ENCODE measurements around the gene FHOD3.
"Not testable (repeated sequence)": the region's sequence is repeated elsewhere in the genome, so short reads cannot be mapped to it uniquely, and the experiment has no call there.

FHOD3 gene

DNA sequence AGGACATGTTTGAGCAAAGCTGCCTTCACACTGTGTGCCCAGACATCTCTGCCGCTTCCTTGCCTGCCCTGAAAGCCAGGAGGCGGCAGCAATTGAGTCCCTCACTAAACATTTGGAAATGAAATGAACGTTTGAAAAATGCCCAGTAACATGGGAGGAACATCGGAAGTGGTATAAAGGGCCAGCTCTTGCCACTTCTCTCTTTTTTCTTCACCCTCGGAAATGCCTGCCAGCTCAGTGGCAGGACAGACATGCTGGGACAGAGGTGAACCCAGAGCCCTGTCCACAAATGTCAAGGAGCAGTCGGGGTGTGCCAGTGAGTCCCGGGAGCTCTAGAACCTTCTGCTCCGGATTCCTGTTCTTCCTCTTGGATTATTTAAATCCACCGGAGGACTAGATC, 485.2 kb downstream of the FHOD3 start:
- DNase-seq (ENCODE audit: low read depth in 3 of 3), result no peak

DNA sequence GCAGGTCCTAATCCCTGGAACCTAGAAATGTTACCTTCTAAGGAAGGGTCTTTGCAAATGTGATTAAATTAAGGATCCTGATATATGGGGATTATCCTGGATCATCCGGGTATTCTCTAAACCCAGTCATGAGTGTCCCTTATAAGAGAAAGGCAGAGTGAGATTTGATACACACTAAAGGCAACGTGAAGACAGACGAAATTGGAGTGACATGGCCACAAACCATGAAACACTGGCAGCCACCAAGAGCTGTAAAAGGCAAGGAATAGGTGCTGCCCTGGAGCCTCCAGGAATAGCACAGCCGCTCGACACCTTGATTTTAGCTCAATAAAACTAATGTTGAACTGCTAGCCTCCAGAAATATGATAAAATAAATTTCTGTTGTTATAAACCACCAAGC, 486.3 kb downstream of the FHOD3 start:
- no peak for DNase-seq (ENCODE audit: low read depth in 3 of 3)

DNA sequence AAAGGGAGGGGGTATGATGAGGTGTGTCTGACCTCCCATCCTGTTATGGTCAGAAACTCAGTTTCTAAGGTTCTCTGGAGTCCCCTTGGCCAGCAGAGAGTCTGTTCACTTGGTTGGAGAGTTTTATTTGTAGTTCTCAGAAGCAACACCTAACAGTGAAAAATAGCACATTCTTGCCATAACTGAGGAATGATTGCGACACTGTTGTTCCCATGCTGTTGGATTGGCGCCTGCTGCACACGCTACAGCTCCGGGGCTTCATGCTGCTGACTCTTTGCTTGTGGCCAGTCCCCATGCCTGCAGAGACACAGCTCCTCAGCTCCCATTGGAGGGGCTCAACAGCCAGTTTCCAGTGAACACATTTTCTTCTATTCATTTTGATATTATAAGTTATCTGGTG, 489.2 kb downstream of the FHOD3 start:
- DNase-seq (ENCODE audit: low read depth in 3 of 3), result no peak

DNA sequence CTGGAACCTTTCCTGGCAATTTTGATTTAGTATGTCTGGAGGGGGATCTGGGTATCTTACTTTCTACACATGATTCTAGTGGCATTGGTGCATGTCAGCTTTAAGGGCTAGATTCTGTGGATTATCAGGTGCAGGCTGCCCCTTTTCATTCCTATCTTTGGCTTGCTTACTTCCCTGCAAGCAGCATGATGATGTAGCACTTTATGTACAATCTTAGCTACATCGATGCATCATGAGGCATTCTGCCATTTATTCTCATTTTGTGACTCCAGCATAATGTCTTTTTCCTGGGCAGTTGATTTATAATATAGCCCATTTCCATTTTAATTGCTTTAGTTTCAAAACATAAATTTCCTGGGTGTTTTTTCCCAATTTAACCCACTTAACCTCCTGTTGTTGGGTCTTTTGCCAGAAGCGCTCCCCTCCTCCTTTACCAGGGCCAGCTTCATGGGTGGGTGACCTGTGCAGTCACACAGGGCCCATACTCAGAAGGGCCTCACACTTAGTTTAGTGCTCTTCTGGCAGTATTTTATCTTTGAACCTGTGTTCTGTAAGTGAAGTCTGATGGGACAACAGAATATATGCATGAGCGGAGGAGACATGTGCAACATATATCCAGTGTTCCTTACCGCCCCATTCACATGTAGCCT, 495.2 kb downstream of the FHOD3 start:
- DNase-seq (ENCODE audit: low read depth in 3 of 3), result no peak

DNA sequence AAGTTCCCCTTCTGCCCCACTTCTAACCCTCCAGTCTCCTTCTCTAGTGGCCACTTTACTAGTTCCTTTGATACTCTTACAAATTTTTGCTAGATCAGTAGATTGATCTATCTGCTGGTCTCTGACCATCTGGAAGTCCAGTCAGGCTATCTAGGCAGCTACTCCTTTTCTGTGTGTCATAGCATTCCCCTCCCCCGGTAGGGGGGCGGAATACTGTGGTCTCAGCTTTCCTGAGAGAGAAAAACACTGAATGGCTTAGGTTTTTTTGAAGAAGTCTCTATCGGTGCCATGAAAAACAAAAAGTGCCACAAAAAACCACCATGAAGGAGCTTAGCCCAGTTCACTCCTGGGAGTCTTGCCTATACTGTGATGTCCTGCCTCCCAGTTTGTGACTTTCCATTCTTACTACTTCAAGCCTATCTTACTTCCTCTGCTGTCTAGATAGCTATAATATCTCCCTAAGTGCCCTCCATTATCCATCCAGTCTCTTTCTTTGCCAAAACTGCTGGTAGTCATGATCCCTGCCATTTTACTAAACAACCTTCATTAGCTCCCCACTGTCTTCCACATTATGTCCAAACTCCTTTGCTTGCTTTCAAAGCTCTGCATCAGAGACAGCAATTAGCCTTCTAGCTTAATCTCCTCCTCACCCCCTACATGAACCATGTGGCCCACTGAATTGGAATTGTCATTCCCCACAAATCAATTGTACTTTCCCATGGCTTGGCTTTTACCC, 501.4 kb downstream of the FHOD3 start:
- no peak for DNase-seq (ENCODE audit: low read depth in 3 of 3)

DNA sequence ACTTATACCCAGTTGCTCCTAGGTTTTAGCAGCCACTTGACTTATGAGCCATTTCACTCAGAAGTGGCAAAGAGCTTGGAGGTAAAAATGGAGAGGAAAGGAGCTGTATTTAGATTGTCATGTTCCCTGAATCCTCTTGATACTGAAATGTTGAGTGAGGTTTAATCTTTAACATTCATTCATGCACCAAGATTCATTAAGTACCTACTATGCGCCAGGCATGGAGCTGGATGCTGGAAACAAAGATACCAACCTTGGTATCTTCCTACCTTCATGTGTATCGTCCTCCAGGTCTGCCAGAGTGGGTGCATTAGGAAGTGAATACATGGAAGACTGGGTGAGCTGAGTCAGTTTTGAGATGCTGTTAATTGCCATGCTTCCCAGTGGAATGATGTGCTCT, 507.6 kb downstream of the FHOD3 start:
- no peak for DNase-seq (ENCODE audit: low read depth in 3 of 3)

DNA sequence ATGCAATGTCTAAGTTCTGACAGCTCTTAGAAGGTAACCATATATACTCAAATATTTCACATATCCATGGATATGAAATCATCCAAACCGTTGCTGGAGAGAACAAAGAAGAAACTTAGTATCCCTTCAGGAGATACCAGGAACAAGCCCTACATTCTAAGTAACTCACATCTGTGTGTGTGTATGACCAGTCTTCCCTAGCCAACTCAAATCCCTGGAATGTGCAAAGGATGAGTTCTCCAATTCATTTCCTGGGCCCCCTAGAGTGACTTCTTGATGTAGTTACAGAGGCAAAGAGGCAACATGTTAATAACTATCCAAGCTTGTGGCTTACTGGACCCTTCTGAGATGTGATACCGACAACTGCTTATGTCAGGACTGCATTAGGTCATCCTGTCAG, 511.2 kb downstream of the FHOD3 start:
- no peak for DNase-seq (ENCODE audit: low read depth in 3 of 3)

DNA sequence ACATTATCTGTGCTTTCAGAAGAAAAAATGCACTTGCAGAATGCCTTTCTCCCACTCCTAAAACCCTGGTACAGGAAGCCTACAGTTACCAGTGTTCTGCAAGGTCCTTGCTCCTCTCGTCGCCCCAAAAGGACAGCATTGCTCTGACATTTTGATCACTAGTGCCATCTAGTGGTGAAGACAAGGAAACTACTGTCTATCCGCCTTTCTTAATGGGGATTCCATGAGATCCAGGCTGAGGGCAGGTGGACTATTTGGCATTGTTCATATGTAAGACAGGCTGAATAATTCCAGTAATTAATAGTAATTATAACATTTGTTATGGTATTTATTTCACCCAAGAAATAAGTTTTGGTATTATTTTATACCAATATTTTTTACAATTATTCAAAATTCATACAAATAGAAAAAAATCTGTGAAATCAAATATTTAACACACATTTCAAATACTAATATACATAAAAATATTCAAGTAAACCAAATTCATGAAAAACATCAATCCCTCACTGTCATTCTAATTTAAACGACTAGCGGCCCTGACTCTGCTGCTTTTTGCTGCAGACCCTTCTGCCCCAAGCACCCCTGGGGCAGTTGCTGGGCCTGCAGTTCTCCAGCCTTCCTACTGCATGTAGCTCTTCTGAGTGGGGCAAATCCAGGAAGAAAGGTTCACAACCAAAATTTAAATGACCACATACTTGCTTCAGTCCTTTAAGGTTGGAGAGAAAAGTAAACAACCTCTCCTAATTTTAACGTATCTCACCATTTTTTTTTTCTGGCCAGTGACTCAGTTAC, 512.3 kb downstream of the FHOD3 start:
- DNase-seq (ENCODE audit: low read depth in 3 of 3), result peak in 1 of 3 donors; percentile 1

DNA sequence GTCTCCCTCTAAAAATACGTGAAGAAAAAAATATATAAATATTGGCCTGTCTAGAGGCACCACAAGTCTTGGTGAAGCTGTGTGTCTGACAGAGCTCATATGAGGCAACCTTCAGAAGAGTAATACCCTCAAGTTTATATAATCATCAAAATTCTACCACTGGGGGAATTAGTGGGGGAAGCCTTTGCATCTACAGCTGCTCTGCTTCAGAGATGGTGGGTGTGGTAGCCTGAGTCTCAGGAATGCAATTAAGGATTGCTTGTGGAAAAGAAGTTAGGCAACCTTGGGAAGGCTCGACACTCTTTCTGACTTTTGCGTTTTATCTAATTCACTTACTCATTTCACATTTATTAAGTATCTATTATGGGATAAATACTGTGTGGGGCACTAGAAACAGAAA, 513.9 kb downstream of the FHOD3 start:
- no peak for DNase-seq (ENCODE audit: low read depth in 3 of 3)

DNA sequence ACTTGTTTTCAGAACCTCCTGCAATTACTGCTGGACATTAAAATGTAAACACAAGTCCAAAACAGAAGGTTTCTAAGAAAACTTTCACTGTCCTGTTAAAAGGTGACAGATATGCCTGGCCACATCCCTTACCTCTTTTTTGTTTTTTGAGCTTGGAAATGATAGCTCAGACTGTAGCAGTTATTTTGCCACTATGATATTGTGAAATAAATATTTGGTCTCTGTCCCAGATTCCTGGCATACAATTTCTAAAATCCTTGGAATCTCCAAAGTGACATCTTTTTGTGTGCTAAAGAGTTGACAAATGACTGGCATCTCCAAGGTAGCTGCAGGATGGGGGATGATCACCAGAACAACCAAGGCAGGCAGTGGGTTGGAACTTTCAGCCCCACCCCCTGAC, 514.4 kb downstream of the FHOD3 start:
- no peak for DNase-seq (ENCODE audit: low read depth in 3 of 3)

DNA sequence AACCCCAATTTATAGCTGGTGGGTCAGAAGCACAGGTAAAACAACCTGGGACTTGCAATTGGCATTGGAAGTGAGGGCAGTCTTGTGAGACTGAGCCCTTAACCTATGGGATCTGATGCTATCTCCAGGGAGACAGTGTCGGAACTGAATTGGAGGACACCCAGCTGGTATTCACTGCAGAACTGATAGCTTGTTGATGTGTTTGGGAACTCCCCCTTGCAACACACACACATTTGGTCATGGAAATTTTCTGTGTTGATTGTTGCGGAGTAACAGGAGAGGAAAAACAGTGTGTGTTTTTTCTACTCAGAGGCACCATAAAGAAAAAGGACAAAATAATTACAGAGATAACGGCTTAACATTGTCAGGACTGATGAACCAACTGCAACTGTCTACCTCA, 515.2 kb downstream of the FHOD3 start:
- DNase-seq (ENCODE audit: low read depth in 3 of 3), result no peak

DNA sequence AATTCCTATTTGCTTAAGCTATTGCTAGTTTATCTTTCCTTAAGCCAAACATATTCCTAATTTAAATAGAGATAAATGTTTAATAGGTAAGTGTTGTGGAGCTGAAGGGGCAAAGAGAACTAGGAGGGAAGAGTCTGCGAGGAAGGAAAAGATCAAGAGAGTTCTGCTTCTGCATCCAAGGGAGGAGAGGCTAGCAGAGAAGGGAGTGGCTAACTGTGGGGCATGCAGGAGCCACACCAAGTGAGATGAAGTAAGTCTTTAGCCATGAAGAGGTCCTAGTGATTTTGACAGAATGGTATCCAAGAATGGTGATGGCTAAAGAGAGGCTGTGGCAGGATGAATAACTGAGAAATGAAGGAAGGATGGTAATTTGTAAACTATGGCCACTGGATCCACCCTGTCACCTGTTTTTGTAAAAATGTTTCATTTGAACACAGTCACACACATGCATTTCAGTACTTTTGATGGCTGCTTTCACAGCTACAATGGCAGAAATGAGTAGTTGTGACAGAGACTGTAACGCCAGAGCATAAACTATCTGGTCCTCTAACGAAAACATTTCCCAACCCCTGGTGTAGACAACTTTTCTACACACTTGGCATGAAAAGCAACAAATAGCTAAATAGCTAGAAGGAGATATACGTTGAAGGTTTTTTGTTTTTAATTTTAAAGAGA, 515.7 kb downstream of the FHOD3 start:
- DNase-seq (ENCODE audit: low read depth in 3 of 3), result no peak

DNA sequence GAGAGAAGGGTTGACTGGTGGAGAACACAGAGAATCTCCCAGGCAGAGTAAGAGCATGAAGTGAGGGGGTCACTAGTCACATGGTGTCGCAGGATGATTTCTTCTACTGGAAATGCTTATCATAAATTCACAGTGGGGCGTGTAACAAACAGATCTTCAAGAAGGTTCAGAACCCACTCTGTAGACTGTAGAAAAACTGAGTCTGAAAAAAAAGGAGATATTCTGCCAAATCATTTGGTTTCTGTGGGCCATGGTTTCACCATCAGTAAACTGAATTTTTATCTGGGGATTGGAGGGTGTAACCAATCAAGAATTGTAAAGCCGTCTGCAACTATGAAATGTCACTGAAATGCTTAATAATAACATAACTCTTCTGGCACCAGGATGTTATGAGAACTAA, 516.3 kb downstream of the FHOD3 start:
- no peak for DNase-seq (ENCODE audit: low read depth in 3 of 3)

DNA sequence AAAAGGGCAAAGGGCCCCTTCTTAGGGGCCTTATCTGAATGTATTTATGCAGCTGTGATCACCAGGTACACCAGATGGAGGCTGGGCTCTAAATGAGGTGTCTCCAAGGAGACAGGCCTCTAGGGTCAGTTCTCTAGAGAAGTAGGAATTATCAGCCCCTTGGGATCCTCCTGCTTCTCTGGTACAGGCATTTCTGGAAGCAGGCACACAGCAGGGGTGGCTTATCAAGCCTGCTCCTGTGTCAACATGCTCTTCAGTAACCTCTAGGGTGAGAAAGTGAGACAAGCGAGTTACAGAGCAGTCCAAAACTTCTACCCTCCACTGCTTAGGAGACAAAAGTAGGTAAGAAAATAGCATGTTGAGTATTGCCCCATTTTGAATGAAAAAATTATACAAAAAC, 517.5 kb downstream of the FHOD3 start:
- no peak for DNase-seq (ENCODE audit: low read depth in 3 of 3)

DNA sequence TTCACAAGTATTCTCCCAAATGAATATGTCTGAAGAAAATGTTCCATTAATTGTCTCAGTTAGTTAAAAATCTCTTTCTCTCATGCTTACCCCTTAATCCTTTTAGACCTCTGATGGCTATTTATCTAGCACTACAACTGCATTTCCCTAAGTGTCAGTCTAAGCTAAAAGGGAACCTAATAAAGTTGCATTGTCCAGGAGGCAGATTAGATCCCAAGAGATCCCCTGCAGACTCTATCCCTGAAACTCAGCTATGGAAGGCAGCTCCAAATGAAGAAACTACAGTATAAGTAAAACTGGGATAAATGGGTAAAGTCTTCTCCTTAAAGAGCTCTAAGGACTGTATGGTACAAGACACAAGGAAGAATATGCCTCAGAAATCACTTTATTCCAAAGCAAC, 518.6 kb downstream of the FHOD3 start:
- DNase-seq (ENCODE audit: low read depth in 3 of 3), result not testable (repeated sequence)

DNA sequence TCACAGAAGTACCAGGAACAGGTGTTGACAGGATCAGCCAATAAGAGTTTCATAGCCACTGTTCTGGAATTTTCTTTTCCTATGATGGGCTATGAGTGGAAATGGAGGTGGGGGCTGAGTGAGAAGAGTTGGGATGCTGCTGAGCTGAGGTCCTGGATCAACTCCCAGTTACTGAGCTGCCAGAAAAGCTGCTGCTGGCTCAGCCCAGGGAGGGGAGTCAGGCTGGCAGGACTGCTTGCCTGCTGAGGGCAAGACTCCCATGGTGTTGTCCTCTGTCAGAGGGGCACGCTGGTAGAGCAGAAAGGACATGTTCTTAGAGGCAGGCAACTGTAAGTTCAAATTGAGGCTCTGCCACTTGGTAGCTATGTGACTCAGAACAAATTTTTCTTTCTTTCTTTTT, 519.5 kb downstream of the FHOD3 start:
- DNase-seq (ENCODE audit: low read depth in 3 of 3), result no peak

DNA sequence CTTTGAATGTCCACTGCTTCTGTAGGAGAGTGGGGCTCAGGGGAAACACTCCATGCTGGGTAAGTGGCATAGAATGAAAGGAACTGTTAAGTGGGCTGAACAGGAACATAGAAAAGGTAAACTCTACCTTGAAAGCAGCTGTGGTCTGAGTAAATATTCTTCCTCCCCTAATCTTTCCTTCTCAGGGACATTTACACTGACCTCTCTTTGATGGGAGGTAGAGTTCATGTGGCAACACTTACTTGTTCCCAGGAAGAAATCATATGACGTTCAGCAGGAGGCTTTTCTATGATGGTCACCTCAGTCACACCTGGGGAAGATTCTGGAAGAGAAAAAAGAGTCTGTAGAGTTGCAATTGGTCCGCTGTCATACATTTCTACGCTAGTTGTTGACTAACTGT, 521.1 kb downstream of the FHOD3 start:
- no peak for DNase-seq (ENCODE audit: low read depth in 3 of 3)

DNA sequence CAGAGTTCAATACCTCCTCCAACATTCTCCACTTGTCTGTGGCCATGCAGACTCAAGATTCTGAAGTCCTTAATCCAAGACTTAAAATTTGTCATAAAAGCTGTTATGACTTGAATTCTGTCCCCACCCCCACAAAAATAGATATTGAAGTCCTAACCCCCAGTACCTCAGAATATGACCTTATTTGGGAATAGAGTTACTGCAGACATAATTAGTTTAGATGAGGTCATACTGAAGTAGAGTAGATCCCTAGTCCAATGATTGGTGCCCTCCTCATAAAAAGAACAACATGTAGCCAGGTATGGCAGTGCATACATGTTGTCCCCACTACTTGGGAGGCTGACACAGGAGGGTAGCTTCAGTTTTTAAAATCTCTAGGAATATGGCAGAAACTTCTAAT, 522.1 kb downstream of the FHOD3 start:
- DNase-seq (ENCODE audit: low read depth in 3 of 3), result no peak

DNA sequence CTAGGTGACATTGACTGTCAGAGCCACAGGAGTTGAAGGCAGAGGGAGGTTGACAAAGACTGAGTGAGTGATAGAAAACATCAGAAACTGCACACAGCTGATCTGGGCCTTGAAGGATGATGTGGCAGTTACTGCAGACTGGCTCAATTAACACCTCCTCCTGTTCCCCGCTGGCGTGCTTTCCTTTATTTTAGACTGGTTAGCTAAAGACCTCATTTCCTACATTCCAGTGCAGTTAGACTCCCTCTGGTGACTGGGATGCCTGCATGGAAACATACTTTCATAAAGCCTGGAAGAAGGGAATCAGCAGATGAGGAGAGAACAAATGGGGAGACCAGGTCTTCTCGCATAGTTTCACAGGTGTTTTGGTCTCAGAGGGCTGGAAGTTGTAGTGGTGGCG, 524.2 kb downstream of the FHOD3 start:
- DNase-seq (ENCODE audit: low read depth in 3 of 3), result no peak

DNA sequence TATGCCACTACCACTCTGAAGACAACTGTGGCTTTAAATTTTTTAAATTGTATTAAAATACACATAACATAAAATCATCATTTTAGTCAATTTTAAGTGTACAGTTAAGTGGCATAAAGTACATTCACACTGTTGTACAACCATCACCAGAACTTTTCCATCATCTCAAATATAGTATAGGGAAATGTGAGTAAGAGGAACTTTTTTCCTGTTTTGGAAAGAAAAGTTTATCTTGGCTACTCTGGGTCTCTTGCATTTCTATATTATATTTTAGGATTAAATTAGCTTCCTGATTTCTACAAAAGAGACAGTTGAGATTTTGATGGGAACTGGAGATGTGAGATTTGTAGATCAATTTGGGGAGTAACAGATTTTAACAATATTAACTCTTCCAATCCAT, 528.0 kb downstream of the FHOD3 start:
- DNase-seq (ENCODE audit: low read depth in 3 of 3), result no peak

DNA sequence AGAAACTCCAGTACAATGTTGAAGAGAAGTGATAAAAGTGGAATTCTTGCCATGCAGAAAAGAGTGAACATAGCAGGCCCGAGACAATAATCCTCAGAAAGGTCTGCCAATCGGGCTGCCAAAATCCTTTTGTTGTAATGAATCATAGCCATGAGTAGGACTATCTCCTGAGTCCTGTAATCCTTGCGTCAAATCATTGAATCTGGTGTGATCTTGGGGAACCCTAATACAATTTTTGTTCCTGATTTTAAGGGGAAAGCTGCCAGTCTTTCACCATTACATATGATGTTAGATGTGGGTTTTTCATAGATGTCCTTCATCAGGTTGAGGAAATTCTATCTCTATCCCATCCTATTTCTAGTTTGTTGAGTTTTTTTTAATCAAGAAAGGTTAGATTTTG, 529.0 kb downstream of the FHOD3 start:
- no peak for DNase-seq (ENCODE audit: low read depth in 3 of 3)

DNA sequence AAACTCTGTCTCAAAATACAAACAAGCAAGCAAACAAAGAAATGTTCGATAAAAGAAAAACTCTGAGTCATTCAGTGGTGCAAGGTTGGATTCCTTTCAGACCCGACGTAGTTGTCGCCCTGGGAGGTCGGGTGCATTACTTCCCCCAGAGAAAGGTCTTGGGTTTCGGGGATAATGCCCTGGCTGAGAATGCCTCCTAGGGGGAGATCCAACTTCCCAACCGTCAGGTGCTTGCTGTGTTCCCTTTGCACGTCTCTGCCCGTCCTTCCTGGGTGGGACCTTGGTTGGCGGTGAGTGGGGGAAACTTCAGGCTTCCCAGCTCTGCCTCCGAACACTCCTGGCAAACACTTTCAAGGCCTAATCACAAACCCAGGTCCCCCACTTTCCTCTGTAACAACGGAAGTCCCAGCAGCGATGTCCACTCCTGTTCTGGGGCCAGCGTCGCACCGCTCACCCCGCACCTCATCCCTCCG, 530.7 kb downstream of the FHOD3 start:
- peak in 1 of 3 donors; percentile 1 for DNase-seq (ENCODE audit: low read depth in 3 of 3)
